ENCODE results near the gene VWC2L. TPM values are rescaled to one million over a fixed set of nuclear protein-coding genes. Genes with fewer than 3 reads are reported as not detected.

Gene VWC2L
- total and polyA plus RNA-seq, 2 experiments from 2014 or later = not detected

GRCh38 chr2:214529514-214529913 lies 118.7 kb downstream of the VWC2L start (continued):
- TF ChIP-seq REST (IDR thresholded peaks at IDR 0.05; ENCODE audit: unreplicated experiment) (no peak), POLR2AphosphoS5 (IDR thresholded peaks at IDR 0.05; ENCODE audit: low read depth) (no peak)

GRCh38 chr2:214533541-214533940 lies 122.7 kb downstream of the VWC2L start:
- Histone ChIP-seq H3K79me2 (replicated peaks; ENCODE audit: insufficient read depth) (no peaks in the 10 kb centered on the region), H3K4me2 (no peak overlapping the region), H3K9me2 (ENCODE audit: insufficient read depth) (no peaks in the 10 kb centered on the region), H3K4me1 (ENCODE audit: insufficient read depth) (peaks cover 5% of the 10 kb centered on the region; the same call in 1 of the 2 replicates), H3K4me3 (no peak overlapping the region), H3F3A (replicated peaks; ENCODE audit: low read depth) (no peaks in the 10 kb centered on the region), H3K27me3 (ENCODE audit: insufficient read depth) (no peaks in the 10 kb centered on the region), H2AFZ (0 out of 2 replicates have a peak overlapping the region, but pooled peaks have one; percentile 25), H3K27ac (ENCODE audit: low read depth) (no peak overlapping the region), H3K36me3 (ENCODE audit: insufficient read depth) (no peaks in the 10 kb centered on the region), H4K20me1 (replicated peaks; ENCODE audit: insufficient read depth) (no peaks in the 10 kb centered on the region)
- Mint-ChIP-seq H3K4me1 (peaks cover 3% of the 10 kb centered on the region; the same call in 2 of the 3 replicates), H3K9me3 (no peaks in the 10 kb centered on the region), H3K27ac (no peak overlapping the region), H3K36me3 (ENCODE audit: low read depth) (no peaks in the 10 kb centered on the region), H3K27me3 (ENCODE audit: insufficient read depth, low read depth, poor library complexity) (no peaks in the 10 kb centered on the region), H3K4me3 (no peak overlapping the region)
- ATAC-seq (no peak), DNase-seq (ENCODE audit: low spot score) (no peak)
- TF ChIP-seq ETS1 (IDR thresholded peaks at IDR 0.05) (no peak), ZNF114 (CRISPR knock-in tag; IDR thresholded peaks at IDR 0.05) (no peak), POLR2AphosphoS5 (IDR thresholded peaks at IDR 0.05; ENCODE audit: low read depth) (no peak), STAT1 (IDR thresholded peaks at IDR 0.05; ENCODE audit: unreplicated experiment) (no peak), ZNF462 (CRISPR knock-in tag; IDR thresholded peaks at IDR 0.05) (no peak), CREB1 (CRISPR knock-in tag; IDR thresholded peaks at IDR 0.05; ENCODE audit: low read depth) (no peak), NANOG (IDR thresholded peaks at IDR 0.05; ENCODE audit: borderline replicate concordance) (no peak), CTCF (conservative IDR thresholded peaks at IDR 0.05; ENCODE audit: low read depth in 2 of 2) (no peak), JUNB (IDR thresholded peaks at IDR 0.05; ENCODE audit: unreplicated experiment) (no peak)

Data from GM23338 (cell line).